ENCODE results near the gene ADAMTS2. TPM values are rescaled to one million over a fixed set of nuclear protein-coding genes. Genes with fewer than 3 reads are reported as not detected.

The ADAMTS2 gene
- total RNA-seq, 2 experiments from 2014 or later: not detected

DNA sequence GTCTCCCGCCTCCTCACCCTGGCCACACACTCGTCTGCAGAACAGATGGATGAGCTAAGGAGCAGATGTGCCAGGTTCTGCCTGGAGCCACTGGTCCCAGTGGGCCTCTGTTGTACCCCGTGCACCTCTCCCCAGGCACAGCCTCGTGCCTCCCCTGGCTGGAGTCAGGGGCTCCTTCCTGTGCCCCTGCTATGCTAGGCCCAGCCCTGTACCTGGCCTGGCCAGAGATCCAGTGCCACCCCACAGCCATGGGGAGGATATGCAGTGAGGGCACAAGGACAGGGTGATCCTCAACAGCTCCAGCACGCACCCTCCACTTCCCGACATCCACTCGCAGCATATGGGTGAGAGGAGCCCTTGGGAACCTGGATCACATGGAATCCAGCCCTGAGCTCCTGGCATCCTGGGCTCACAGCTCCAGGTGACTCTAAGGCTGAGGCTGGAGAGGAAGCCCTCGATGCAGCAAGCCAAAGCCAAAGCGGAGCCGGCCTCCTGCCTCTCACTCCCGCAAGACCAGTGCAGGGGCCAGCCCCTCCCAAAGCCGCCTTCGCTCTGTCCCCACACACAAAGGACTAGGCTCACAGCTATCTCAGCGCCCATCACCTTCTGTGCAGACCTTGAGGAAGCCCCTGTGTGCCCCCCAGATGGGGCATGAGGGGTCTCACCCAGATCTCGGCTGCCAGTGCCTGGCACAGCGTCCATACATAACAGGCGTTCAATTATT lies 23.7 kb upstream of the ADAMTS2 start:
- POLR2A ChIA-PET: no interaction called here
- H3K4me1 ChIP-seq (ENCODE audit: insufficient read depth, low read length): no peaks in the 10 kb centered on the region
- no peak overlapping the region for H3K27ac Mint-ChIP-seq
- DNase-seq (no peak), ATAC-seq (ENCODE audit: poor library complexity) (no peak)
- no peaks in the 10 kb centered on the region for H3K36me3 ChIP-seq (ENCODE audit: insufficient read depth, low read length)
- no peaks in the 10 kb centered on the region for H3K4me1 Mint-ChIP-seq (ENCODE audit: low read depth)
- H3K9me3 Mint-ChIP-seq: no peaks in the 10 kb centered on the region
- H3K36me3 Mint-ChIP-seq (ENCODE audit: low read depth): no peaks in the 10 kb centered on the region
- intact Hi-C loops (cut with DNase I, micrococcal nuclease): no loop called here
- no peak overlapping the region for H3K27ac ChIP-seq (ENCODE audit: low read depth in 1 of 2, low read length in 2 of 2)
- CTCF ChIA-PET: no interaction called here
- H3K27me3 Mint-ChIP-seq: peaks cover 8% of the 10 kb centered on the region
- TF ChIP-seq CTCF (IDR thresholded peaks at IDR 0.05): no peak
- no peaks in the 10 kb centered on the region for H3K27me3 ChIP-seq (ENCODE audit: control insufficient read depth in 1 of 2, insufficient read depth in 2 of 2, low read length in 2 of 2)
- H3K9me3 ChIP-seq (ENCODE audit: control insufficient read depth in 1 of 2, insufficient read depth in 1 of 2, low read length in 2 of 2): peaks cover 0 to under 1% of the 10 kb centered on the region in 2 experiments
- no peak overlapping the region for H3K4me3 Mint-ChIP-seq
- H3K4me3 ChIP-seq (ENCODE audit: low read length): no peak overlapping the region

DNA sequence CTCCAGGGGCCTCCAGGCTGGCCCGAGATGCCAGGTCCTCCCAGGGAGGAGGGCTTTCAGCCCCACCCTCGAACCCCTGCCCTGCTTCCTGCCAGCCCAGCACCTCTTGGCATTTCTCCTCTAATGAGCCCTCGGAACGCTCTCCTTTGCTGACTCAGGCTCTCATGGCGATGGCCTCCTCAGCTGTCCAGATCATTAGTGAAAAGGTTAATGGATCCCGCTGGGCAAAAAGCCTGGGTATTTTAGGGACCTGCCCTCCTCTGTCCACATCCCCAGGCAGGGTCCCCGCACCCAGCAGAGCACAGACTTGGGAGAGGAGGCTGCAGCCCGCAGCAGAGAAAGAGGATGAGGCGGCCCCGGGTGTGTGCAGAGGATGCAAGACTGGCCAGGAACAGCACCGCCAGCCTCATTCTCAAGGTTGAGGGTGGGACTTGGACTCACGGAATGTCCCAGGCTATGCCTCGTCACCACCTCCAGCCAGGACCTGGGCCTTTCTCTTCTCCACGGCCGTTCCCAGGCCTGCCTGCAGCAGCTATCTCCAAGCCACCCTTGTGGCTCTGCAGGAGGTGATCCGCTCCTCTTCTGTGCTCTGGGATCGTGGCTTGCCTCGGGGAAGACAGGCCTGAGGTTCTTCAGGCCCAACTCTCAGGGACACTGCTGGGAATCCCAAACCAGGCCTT lies 23.0 kb upstream of the ADAMTS2 start:
- Mint-ChIP-seq H3K4me1 (ENCODE audit: low read depth) (no peaks in the 10 kb centered on the region), H3K4me3 (no peak overlapping the region), H3K27me3 (peaks cover 8% of the 10 kb centered on the region), H3K27ac (no peak overlapping the region), H3K36me3 (ENCODE audit: low read depth) (no peaks in the 10 kb centered on the region), H3K9me3 (no peaks in the 10 kb centered on the region)
- no peak for DNase-seq
- H3K9me3 ChIP-seq (ENCODE audit: control insufficient read depth in 1 of 2, insufficient read depth in 1 of 2, low read length in 2 of 2): peaks cover 0 to 4% of the 10 kb centered on the region in 2 experiments
- no peak for ATAC-seq (ENCODE audit: poor library complexity)
- CTCF ChIA-PET: no interaction called here
- no peaks in the 10 kb centered on the region for H3K36me3 ChIP-seq (ENCODE audit: insufficient read depth, low read length)
- POLR2A ChIA-PET: no interaction called here
- H3K4me1 ChIP-seq (ENCODE audit: insufficient read depth, low read length): no peaks in the 10 kb centered on the region
- H3K4me3 ChIP-seq (ENCODE audit: low read length): no peak overlapping the region
- H3K27ac ChIP-seq (ENCODE audit: low read depth in 1 of 2, low read length in 2 of 2): no peak overlapping the region
- intact Hi-C loops (cut with DNase I, micrococcal nuclease): no loop called here
- no peak for TF ChIP-seq CTCF (IDR thresholded peaks at IDR 0.05)
- H3K27me3 ChIP-seq (ENCODE audit: control insufficient read depth in 1 of 2, insufficient read depth in 2 of 2, low read length in 2 of 2): no peaks in the 10 kb centered on the region

DNA sequence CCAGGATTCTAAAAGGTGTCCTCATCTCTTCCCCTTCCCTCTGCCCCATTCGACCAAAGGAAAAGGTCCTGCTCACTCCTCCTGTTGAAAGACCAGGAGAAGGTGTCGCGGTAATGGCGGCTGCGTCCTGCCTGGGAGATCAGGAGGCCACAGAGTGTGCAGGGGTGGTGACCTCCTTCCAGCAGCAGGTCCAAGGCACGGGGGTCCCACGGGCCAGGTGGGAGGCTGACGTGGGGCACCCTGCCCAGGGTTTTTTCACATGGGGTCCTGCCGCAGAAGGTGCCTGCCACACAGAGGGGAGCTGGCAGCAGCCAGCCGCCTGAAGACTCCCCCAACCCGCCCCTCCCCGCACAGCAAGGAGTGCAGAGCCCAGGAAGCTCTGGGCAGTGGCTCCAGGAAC lies 22.2 kb upstream of the ADAMTS2 start:
- no peak for TF ChIP-seq CTCF (IDR thresholded peaks at IDR 0.05)
- Histone ChIP-seq H3K4me3 (ENCODE audit: low read length) (no peak overlapping the region), H3K36me3 (ENCODE audit: insufficient read depth, low read length) (no peaks in the 10 kb centered on the region), H3K27me3 (ENCODE audit: control insufficient read depth in 1 of 2, insufficient read depth in 2 of 2, low read length in 2 of 2) (no peaks in the 10 kb centered on the region), H3K4me1 (ENCODE audit: insufficient read depth, low read length) (no peaks in the 10 kb centered on the region), H3K27ac (ENCODE audit: low read depth in 1 of 2, low read length in 2 of 2) (no peak overlapping the region), H3K9me3 (ENCODE audit: control insufficient read depth in 1 of 2, insufficient read depth in 1 of 2, low read length in 2 of 2) (peaks cover 0 to 4% of the 10 kb centered on the region in 2 experiments)
- Mint-ChIP-seq H3K4me3 (no peak overlapping the region), H3K9me3 (no peaks in the 10 kb centered on the region), H3K4me1 (ENCODE audit: low read depth) (no peaks in the 10 kb centered on the region), H3K36me3 (ENCODE audit: low read depth) (no peaks in the 10 kb centered on the region), H3K27ac (no peak overlapping the region), H3K27me3 (peaks cover 8% of the 10 kb centered on the region)
- ChIA-PET CTCF (no interaction called here), POLR2A (no interaction called here)
- ATAC-seq (ENCODE audit: poor library complexity) (no peak), DNase-seq (no peak)
- intact Hi-C loops (cut with DNase I, micrococcal nuclease): no loop called here
